ENCODE measurements around the gene IL17RC. TPM values are rescaled to one million over a fixed set of nuclear protein-coding genes. Genes with fewer than 3 reads are reported as not detected.

Gene IL17RC
- total RNA-seq, 2 experiments from 2014 or later: 0.23 to 0.73 TPM

- BruUV-seq (replicated peaks): no TSS peak
- H3K4me2 ChIP-seq (ENCODE audit: low read length): no peak overlapping the region
Measured at GRCh38 chr3:9878700-9879099, 38.2 kb upstream of the IL17RC start.

GRCh38 chr3:9879830-9880549 is 36.9 kb upstream of the IL17RC start, which contains the start of gene CIDEC:
Gene CIDEC, minus strand, starts transcription at chr3:9880253. Its CDS starts 1,767 bp downstream, at chr3:9878486.
- no peak within 1 kb of the TSS for H3K4me2 ChIP-seq (ENCODE audit: low read length)
- POLR2A ChIA-PET: interaction anchor here (0.6 to 2.8 kb wide), 3 partner anchors 11 to 596 kb away, joined by 3 to 17 read pairs (median 5); partner anchors contain the start of gene JAGN1

More at GRCh38 chr3:9878700-9879099, 38.2 kb upstream of the IL17RC start:
- H3K9me2 ChIP-seq (ENCODE audit: insufficient read depth, low read length): no peaks in the 10 kb centered on the region
- DNase-seq (ENCODE audit: low spot score): no peak
- TF ChIP-seq CTCF (conservative IDR thresholded peaks at IDR 0.05; ENCODE audit: low read length): no peak
- TF ChIP-seq EZH2phosphoT487 (IDR thresholded peaks at IDR 0.05; ENCODE audit: borderline replicate concordance, low read depth, low read length): no peak
- ChIA-PET CTCF (ENCODE audit: unreplicated experiment) (no interaction called here), POLR2A (interaction anchor here (0.6 to 2.8 kb wide), 3 partner anchors 12 to 52 kb away, joined by 4 to 17 read pairs (median 4); partner anchors contain the start of gene JAGN1)
- H3K79me2 ChIP-seq (ENCODE audit: insufficient read depth, low read depth, low read length): no peaks in the 10 kb centered on the region
- intact Hi-C loops (cut with micrococcal nuclease; ENCODE audit: unreplicated experiment): no loop called here
- no peak overlapping the region for H3K27ac ChIP-seq (ENCODE audit: low read depth, low read length, poor library complexity, severe bottlenecking)
- no peak overlapping the region for H3K4me3 ChIP-seq (ENCODE audit: low read depth, low read length, poor library complexity, severe bottlenecking)
- no peaks in the 10 kb centered on the region for H4K20me1 ChIP-seq (ENCODE audit: insufficient read depth, low read length)
- H3K36me3 ChIP-seq (ENCODE audit: insufficient read depth, low read length): no peaks in the 10 kb centered on the region
- H3K9me3 ChIP-seq (ENCODE audit: low read length): no peaks in the 10 kb centered on the region
- no peak overlapping the region for H2AFZ ChIP-seq (ENCODE audit: low read length)
- no peaks in the 10 kb centered on the region for H3K4me1 ChIP-seq (ENCODE audit: insufficient read depth, low read length, poor library complexity, severe bottlenecking)

More at GRCh38 chr3:9879830-9880549, 36.9 kb upstream of the IL17RC start, which contains the start of gene CIDEC:
- H3K4me3 ChIP-seq (ENCODE audit: low read depth, low read length, poor library complexity, severe bottlenecking): no peak within 1 kb of the TSS
- DNase-seq (ENCODE audit: low spot score): no peak
- no TSS peak for BruUV-seq (replicated peaks)
- TF ChIP-seq CTCF (conservative IDR thresholded peaks at IDR 0.05; ENCODE audit: low read length): no peak
- no peak for TF ChIP-seq EZH2phosphoT487 (IDR thresholded peaks at IDR 0.05; ENCODE audit: borderline replicate concordance, low read depth, low read length)
- H4K20me1 ChIP-seq (ENCODE audit: insufficient read depth, low read length): no peaks in the 10 kb centered on the region
- intact Hi-C loops (cut with micrococcal nuclease; ENCODE audit: unreplicated experiment): no loop called here
- H3K27ac ChIP-seq (ENCODE audit: low read depth, low read length, poor library complexity, severe bottlenecking): no peak within 1 kb of the TSS
- no peaks in the 10 kb centered on the region for H3K9me3 ChIP-seq (ENCODE audit: low read length)
- H2AFZ ChIP-seq (ENCODE audit: low read length): 0 out of 2 replicates have a peak within 1 kb of the TSS, but pooled peaks have one; percentile 14
- no peaks in the 10 kb centered on the region for H3K79me2 ChIP-seq (ENCODE audit: insufficient read depth, low read depth, low read length)
- CTCF ChIA-PET (ENCODE audit: unreplicated experiment): no interaction called here
- H3K4me1 ChIP-seq (ENCODE audit: insufficient read depth, low read length, poor library complexity, severe bottlenecking): no peaks in the 10 kb centered on the region
- H3K36me3 ChIP-seq (ENCODE audit: insufficient read depth, low read length): no peaks in the 10 kb centered on the region
- no peaks in the 10 kb centered on the region for H3K9me2 ChIP-seq (ENCODE audit: insufficient read depth, low read length)

Measured in OCI-LY7 (cell line).